Middle frontal gyrus (tissue), 1 donor: ENCODE measurements around the gene MEX3A.

Experiments
- DNase-seq: peaks from one replicate; pipeline ENCODE4 v3.0.0-alpha.2; 2015; ENCODE audit warnings: low spot score; ENCODE audit errors: extremely low spot score

Gene MEX3A

DNA sequence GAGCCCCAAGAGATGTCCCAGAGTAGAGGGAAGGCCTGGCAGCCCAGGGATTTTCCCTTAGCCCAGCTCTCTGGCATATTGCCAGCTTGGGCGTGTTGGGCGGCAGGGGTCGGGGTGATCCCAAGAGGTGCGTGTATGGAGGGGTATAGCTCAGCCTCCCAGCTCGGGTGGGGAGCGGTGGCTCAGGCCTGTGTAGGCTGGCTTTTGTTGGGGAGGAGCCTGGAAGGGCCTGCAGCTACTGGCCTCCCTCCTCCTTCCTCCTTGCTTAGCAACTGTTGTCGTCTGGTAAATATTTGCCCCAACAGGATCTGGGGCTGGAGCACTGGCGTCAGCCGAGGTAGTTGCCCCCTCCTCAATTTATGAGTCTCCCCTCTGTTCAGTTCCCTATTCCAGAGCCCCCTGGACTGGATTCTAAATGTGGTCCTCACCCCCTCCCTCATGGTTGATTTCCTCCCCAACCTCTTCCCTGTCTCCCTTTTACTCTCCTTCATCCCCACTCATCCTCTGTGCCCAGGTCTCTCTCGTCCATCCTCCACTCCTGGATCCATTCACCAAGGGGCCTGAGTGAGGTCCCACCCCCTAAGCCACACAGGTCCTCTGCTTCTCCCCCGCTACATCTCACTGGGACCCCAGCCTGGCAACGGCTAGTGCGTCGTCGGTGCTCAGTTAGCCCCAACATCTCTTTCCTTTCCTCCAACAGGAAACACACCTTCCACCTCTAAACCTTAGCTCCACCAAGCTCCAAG lies 22.0 kb upstream of the MEX3A start:
- DNase-seq, result no peak

DNA sequence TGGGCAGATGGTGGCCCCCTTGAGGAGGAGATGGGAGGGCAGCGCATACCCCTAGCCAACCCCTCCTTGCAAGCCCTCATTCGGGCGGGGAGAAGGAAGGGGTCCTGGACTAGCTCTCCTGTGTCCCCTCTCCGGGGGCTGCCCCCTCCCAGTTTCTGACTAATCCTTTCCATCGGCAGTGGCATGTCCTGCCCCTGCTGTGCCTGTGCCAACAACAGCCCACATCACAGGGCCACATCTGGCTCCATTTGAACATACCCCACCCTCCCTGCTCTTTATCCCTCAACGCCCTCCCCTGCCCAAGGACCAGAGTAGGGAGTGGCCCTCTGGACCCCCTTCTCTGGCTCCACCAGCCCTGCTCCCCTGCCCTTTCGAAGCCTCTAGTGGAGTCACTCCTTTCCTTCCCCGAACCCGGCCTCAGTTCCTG lies 21.3 kb upstream of the MEX3A start:
- no peak for DNase-seq

DNA sequence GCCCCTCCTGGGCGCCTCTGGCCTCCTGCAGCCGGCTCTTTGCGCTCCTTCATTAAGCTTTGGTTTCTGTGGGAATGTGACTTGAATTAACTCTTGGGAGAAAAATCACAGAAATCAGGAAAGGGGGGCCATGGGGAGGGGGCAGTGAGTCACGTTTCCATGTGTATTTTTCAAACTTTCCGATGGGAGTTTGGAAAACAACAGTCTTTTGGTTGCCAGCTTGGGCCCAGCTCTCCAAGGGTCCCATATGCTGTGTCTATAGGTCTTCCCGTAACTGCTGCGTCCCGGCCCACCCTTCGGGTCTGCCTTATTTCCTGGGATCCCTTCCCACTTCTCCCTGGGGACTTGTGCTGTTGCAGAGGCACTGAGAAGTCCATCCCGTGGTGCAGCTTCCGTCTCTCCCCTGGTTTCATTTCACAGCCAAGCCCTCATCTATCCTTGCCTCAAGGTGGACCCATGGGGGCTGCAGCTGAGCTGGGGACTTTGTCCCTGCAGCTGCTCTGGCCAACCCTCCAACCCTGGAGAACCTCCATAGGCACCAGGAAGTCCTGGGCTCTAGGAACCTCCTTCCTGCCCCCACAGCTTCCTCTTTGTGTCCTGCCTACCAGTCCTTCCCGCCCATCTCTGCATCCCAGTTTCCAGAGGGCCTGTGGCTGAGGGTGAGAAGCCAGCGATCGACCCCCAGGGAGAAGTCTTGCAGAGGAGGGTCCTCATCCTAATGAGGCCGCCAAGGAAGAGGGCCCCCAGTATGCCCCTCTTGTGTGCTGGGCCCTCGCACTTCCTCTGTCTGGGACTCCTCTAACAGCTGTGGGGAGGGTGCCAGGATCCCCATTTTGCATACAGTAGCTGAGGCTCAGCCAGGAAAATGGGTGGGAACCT lies 20.6 kb upstream of the MEX3A start:
- no peak for DNase-seq

DNA sequence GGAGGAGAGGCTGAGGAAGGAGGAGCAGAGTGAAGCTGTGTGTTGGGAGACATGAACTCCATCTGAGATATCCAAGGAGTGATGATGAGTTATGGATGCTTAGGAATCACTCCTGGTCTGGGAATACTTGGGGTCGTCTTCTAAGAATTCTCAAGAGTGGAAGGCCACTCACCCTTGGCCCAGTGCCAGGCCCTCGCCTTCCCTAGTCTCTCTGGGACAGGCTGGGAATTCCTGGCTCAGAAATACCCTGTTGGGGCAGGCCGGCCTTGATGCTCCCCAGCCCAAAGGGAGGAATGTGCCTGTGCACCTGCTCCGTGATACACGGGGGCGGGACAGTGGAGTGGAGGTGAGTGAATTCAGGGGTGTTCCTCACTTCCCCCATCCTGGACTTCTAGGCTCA lies 19.6 kb upstream of the MEX3A start:
- no peak for DNase-seq

DNA sequence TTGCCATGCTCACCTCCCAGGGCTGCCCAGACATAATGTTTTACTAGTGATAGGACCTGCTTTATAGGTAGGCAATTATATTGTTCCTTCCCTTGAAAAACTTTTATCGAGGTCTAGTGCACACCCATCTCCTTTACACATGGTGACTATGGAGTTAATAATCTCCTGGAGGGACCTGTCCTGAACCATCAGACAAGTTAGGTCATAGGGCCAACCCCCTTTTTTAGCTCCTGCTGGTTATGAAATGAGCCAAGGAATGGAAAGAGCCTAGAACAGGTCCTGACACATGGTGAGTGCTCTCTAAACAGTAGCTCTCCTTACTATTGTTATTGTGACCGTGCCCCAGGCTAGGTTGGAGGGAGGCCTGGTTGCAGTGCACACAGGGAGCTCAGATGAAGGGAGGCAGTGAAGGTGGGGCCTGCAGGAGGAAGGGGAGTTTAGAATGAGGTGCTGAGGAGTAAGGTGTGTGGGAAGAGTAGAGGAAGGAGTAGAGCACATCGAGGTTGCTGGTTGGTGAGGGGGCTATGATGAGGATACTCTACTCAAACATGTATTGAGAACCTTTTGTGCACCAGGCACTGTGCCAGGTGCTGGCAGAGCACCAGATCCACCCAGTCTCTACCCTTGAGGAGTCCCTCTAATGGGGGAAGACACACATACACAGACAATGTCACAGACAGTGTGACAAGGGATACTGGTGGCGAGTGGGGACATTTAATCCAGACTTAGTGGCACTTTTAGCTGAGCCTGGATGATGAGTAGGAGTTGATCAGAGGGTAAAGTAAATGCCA lies 18.1 kb upstream of the MEX3A start:
- no peak for DNase-seq

DNA sequence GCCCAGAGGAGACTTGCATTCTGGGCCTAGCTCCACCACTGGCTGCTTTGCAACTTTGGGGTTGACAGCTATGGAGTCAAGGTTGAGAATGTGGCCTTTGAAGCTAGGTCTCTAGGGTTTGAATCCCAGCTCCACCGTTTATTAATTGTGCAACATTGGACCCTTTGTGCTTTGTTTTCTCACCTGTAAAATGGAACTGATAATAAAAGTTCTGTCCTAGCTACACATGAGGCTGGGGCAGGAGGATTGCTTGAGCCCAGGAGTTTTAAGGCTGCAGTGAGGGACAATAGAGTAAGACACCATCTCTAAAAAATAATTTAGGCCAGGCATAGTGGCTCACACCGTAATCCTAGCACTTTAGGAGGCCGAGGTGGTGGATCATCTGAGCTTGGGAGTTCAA lies 17.0 kb upstream of the MEX3A start:
- no peak for DNase-seq

DNA sequence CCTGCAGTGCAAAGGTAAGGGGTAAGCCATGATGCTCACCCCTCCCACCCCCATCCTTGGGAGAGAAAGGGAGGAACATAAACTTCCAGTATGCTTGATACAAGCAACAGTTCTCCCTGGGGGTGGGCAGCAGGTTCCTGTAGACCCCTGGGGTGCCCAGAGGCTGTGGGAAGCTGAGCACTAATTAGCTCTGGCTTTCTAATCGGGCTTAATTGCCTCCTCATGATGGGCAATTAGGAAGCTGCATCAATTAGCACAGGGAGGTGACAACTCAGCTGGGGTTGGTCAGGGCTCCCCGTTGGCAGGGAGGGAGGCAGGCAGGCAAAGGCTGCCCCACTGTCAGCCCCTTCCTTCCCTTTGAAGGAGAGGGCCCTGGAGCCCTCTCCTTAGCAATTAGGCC lies 16.5 kb upstream of the MEX3A start:
- no peak for DNase-seq

DNA sequence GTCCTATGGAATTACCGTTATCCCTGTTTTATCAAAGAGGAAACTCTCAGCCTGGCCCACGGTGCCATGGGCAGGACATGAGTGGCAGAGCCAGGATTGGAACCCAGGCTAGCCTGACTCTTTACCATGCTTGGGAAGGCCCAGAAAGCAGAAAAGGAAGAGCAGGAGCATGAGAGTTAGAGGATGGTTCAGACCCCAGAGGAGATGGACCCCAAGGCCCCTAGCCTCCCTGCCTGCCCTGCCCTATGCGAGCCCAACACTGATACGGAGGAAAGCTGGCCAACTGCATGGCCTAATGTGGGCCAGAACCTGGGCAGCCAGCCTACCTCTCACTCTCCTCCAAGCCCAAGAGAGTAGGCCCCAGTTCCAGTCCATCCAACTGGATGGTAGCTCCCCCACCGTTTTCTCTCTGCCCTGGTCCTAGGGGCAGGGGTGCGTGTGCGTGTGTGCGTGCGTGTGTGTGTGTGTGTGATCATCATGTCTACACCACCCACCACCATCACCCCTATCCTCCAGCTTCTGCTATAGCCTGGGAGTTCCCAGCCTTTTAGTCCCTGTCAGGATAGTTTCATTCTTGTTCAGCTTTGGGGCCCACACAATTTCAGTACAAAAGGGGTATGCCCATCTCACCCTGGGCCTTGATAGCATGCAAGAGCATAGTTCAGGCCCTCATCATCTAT lies 15.4 kb upstream of the MEX3A start:
- no peak for DNase-seq

DNA sequence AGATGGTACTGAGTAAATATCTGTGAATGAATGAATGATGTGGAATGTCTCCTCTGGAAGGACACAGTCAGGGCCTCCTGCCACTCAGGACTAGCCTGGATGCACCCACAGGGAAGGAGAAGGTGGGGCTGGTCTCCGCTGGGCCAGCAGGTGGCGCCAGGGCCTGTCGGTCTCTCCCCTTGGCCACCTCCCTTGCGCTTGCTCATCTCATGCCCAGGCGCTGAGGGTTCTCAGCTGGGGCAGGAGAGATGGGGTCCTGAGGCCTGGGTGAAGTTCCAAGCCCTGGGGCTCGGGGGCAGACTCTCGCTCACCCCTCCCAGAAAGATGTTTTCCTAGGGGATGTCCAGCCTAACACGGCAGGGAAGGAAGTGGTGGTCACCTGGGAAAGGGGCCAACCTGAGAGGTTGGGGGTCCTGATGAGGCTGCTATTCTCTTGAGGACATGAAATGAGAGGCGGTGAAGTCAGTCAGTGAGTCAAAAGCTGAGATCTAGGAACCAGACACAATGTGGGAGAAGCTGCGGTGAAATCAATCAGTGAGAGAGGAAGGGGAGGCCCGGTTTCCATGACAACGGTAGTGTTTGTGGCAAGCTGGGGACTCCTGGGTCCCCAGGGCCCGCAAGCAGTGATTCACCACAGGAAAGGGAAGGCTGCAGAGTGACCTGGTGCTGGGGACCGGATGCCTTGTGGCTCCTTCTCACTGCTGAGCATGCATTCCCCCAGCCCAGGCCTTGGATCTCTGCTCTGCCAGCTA lies 14.6 kb upstream of the MEX3A start:
- DNase-seq, result peak; percentile 78

DNA sequence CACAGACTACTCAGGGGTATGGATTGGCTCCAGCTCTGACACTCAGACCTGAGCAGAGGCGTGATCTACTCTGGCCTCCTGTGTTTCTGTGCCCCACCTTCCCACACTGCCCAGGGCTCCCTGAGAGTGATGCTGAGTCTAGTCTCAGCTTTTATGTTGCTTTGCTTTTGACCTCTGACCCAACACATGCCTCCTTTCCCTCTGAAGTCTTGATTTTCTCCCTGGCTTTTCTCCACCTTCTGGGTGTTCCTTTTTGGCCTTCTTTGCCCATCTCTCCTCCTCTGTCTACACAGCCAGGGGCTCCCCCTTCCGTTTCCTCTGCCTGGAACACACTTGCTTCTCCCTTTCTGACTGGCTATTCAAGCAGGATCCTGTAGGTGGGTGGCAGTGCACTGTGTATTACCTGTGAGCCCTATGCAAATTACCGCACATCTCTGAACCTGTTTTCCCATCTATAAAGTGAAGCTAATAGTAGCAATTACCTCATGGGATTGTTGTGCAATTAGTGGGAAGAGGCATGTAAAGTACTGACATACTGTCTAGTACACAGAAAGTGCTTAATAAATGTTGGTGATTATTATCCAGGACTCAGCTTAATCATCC lies 13.7 kb upstream of the MEX3A start:
- no peak for DNase-seq

DNA sequence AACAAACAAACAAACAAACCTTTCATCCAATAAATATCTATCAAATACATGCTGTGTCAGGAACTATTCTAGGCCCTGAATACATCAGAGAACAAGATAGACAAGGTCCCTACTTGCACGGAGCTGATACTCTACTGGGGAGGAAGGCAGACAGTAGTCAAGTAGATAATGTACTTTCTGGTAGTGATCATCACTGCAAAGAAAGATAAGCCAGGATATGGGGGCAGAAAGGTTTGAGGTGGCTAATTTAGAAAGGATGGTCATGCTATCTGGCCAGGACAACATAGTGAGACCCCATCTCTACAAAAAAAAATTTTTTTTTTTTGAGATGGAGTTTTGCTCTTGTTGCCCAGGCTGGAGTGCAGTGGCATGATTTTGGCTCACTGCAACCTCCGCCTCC lies 9.3 kb upstream of the MEX3A start:
- no peak for DNase-seq

DNA sequence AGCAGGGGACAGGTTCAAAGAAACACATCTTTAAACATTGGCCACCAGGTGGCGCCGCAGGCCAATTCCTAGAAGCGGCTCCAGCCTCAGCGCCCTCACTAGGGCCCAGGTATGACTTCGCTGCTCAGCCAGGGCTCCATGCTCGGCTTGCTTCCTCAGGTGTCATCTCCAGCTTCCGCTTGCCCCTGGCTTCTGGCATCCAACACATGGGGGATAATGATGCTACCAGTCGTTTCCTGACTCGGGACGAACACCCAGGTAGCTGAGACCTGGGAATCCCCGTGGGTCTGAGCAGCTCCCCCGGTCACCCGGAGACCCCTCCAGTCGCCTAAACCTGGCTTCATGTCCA lies 8.5 kb upstream of the MEX3A start:
- peak; percentile 52 for DNase-seq

DNA sequence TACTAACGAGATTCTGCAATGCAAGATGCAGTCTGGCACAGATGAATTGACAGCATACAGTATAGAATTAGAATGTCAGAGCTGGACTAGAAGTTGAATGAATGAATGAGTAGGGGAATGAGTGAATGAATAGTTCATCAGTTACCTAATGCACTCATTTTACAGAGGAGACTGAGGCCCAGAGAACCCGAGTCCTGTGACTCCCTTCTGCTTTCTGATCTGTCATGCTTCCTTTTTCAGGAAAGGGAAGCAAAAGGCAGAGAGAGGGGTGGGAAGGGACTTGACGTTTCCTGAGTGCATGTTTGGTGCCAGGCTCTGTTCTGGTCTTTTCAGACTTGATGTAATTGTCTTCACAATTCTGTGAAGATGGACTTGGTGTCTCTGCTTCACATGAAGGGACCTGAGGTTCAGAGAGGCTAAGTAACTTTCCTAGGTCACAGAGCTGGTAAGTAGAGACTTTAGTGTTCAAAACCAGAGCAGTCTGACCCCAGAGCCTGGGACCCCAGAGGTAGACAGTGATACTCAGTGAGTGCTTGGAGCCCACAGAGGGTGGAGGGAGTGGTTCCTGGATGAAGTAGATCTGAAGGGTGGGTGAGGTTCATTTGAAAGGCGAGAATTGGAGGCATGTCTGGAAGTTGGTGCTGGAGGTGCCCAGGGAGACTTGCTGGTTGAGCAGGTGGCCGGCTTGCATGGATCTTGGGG lies 8.0 kb upstream of the MEX3A start:
- DNase-seq, result no peak

DNA sequence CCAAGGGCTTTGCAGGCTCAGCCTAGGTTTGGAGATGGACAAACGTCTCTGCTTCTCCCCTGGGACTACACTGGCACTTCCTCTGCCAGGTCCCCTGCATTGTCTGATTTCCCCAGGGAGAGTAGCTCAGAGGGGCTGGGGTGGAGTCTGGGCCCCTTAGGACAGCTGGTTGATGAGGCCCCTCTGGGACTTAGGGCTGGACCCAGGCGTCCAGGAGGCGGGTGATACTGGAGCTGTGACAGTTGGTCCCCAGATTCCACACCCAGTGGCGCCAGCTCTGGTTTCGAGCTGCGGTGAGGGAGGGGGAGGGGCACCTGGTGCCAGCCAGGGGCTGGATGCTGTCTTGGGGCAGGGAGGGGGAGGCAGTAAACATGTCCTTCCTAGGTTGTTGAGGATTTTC lies 7.4 kb upstream of the MEX3A start:
- DNase-seq, result no peak

DNA sequence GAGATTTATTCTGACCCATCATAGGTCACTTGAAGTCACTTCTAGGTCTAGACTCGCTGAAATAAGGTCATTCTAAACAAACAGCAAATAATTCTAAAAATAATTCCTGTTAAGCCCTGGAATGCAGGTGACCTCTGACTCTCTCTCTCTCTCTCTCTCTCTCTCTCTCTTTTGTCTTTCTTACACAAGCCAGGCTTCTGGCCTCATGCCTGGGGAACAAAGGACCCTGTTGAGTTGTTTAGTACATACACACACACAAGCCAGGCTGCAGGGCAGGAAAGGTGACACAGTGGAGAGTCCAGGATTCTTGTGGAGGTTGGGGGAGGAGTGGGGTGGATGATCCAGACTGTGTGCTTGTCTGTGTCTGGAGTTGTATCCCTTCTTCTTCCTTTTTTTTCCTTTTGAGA lies 4.0 kb upstream of the MEX3A start:
- DNase-seq, result no peak

DNA sequence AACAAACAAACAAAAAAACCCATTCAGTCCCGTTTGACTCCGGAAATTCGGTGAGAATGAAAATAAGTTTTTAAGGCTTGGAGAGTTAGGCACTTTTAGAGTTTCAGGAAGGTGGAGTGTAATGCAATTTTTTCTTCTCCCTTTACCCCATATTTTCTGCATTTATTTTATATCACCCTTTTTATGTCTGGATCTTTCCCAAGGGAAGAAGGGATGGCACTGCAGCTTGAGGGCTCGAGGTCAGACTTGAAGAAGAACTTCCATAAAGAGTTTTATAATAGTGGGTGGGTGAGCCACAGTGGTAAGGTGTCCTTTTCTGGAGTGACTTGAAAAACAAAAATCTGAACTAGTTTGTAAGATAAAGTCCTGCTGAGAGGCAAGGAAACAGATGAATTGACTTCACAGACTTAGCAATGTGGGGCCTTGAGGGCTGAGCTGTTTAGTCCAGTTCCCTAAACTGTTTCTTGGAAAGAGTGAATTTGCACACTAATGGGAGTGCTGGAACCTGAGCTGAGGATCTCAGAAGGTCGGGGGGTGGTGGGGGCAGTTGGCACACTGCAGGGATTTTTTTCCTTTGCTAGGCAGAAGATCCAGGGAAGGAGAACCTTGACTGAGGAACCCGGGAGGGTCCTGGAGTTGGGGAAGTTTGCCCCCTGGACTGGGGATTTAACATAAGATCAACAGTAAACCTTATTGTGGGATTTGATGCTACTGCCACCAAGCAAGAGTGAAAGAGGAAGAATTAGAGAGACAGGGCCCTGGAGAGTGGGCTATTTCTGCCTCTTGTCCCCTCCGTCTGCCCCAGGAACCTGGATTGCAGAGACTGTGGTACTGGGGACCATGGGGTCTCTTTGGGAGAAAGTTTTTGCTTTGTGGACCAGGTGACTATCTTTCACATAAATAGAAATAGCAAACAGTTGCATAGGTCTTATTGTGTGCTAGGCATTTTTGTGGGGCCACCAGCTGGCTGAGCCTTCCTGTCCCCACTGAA lies 1.8 kb upstream of the MEX3A start:
- DNase-seq, result no peak

DNA sequence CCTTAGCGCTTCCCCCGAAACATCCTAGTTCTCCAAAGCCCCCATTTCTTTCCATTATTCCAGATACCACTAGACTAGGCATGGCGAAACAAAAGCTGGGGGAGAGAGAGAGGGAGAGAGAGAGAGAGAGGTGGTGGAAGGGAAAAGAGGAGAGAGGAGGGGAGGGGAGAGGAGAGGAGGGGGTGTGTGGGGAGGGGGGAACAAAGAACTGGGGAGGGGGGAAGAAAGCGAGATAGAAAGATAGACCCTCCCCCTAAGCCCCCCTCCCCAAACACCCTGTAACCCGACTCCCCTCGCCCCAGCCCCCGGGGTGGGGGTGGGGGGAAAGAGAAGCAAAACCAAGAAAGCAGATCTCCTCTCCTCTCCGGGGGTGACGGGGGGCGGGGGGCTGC lies 352 bp downstream of the MEX3A start:
- no peak for DNase-seq

DNA sequence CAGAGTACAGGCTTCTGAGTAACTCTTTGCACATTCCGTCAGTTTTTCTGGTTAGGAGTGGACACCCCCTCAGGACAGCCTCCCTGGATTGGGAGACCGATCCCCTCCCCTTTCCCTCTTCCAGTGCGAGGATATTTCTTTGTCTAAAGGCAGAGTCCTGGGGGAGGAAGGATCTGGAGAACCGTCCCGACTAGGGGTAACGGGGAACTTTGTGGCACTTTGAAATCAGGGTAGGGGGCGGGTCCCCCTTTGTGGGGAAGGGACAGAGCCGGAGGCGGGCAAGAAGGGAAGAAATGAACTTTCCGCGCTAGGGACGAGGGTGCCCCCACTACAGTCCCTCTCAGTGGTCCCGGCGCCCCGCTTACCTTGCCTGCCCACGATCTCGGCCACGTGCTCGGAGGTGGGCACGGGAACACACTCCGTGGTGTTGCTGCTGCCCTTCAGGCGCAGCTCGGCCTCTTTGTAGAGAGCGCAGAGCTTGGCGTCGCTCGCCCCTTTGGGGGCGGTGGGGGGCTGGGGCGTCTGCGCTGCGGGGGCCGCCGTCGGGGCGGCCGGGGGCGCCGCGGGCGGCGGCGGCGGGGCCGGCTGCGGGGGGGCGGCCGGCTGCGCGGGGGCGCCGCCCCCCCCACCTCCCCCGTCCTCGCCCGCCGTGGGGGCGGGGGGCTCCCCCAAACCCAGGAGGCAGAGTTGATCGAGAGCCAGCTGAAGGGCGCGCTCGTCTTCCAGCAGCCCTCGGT lies 917 bp downstream of the MEX3A start:
- no peak for DNase-seq
